GM23338 (cell line): Measurements from ENCODE around the gene CARD9. TPM values are rescaled to one million over a fixed set of nuclear protein-coding genes. Genes with fewer than 3 reads are reported as not detected.
A peak's percentile ranks its signal among the peaks of the same experiment; 100 is the strongest.

Experiments
- ATAC-seq: fragments of 200-7000 bp; cut with Tn5 transposase; 3 replicates; pipeline ENCODE4 v1.9.1; 2020
- DNase-seq: peaks from one replicate; pipeline ENCODE4 v3.0.0-alpha.2; 2015; ENCODE audit warnings: low spot score
- H2AFZ ChIP-seq: fragments of 200-600 bp; sonication (generic); 2 replicates; pipeline ENCODE4 v1.8.0; 2016; ENCODE audit warnings: antibody characterized with exemption, mild to moderate bottlenecking, moderate library complexity
- H3F3A ChIP-seq: fragments of 200-600 bp; sonication (generic); replicated peaks from 2 replicates; pipeline ENCODE4 v1.8.0; 2017; ENCODE audit warnings: antibody characterized with exemption, mixed run types, low read depth
- H3K27ac ChIP-seq: fragments of 200-600 bp; sonication (generic); 2 replicates; pipeline ENCODE4 v1.6.1; 2016; ENCODE audit warnings: low read depth
- H3K27me3 ChIP-seq: fragments of 200-600 bp; sonication (generic); 2 replicates; pipeline ENCODE4 v1.8.0; 2016; ENCODE audit warnings: mild to moderate bottlenecking, mixed run types, moderate library complexity; ENCODE audit not compliant: insufficient read depth
- H3K36me3 ChIP-seq: fragments of 200-600 bp; sonication (generic); 2 replicates; pipeline ENCODE4 v1.8.0; 2016; ENCODE audit warnings: mild to moderate bottlenecking; ENCODE audit not compliant: insufficient read depth
- H3K4me1 ChIP-seq: fragments of 200-600 bp; sonication (generic); 2 replicates; pipeline ENCODE4 v1.8.0; 2016; ENCODE audit warnings: mild to moderate bottlenecking, moderate library complexity; ENCODE audit not compliant: insufficient read depth
- H3K4me2 ChIP-seq: fragments of 200-600 bp; sonication (generic); 2 replicates; pipeline ENCODE4 v1.7.1; 2017; ENCODE audit warnings: mixed run types
- H3K4me3 ChIP-seq: fragments of 200-600 bp; sonication (generic); 2 replicates; pipeline ENCODE4 v1.6.1; 2016; ENCODE audit warnings: mixed run types
- H3K79me2 ChIP-seq: fragments of 200-600 bp; sonication (generic); replicated peaks from 2 replicates; pipeline ENCODE4 v1.8.0; 2017; ENCODE audit warnings: mild to moderate bottlenecking; ENCODE audit not compliant: insufficient read depth
- H3K9me2 ChIP-seq: fragments of 200-600 bp; sonication (generic); 2 replicates; pipeline ENCODE4 v1.8.0; 2017; ENCODE audit not compliant: insufficient read depth
- H4K20me1 ChIP-seq: fragments of 200-600 bp; sonication (generic); replicated peaks from 2 replicates; pipeline ENCODE4 v1.8.0; 2017; ENCODE audit warnings: mild to moderate bottlenecking; ENCODE audit not compliant: insufficient read depth
- H3K27ac Mint-ChIP-seq: 2 replicates; pipeline ENCODE4 v1.8.0; 2020; ENCODE audit warnings: inconsistent platforms, mild to moderate bottlenecking, moderate library complexity, mixed read lengths
- H3K27me3 Mint-ChIP-seq: 3 replicates; pipeline ENCODE4 v1.8.0; 2022; ENCODE audit warnings: low read depth, mild to moderate bottlenecking, moderate library complexity, mixed read lengths, inconsistent platforms; ENCODE audit not compliant: insufficient read depth, poor library complexity
- H3K36me3 Mint-ChIP-seq: 3 replicates; pipeline ENCODE4 v1.8.0; 2021; ENCODE audit warnings: low read depth, mild to moderate bottlenecking, inconsistent platforms, moderate library complexity, mixed read lengths
- H3K4me1 Mint-ChIP-seq: 3 replicates; pipeline ENCODE4 v1.8.0; 2020; ENCODE audit warnings: mild to moderate bottlenecking, inconsistent platforms, mixed read lengths
- H3K4me3 Mint-ChIP-seq: 3 replicates; pipeline ENCODE4 v1.8.0; 2021; ENCODE audit warnings: moderate library complexity, mild to moderate bottlenecking, inconsistent platforms, mixed read lengths
- H3K9me3 Mint-ChIP-seq: 3 replicates; pipeline ENCODE4 v1.8.0; 2020; ENCODE audit warnings: moderate library complexity, mild to moderate bottlenecking, inconsistent platforms, mixed read lengths
- CREB1 ChIP-seq: fragments of 250-450 bp; sonication (Bioruptor Pico); IDR thresholded peaks from 2 replicates; pipeline ENCODE4 v1.5.0; 2020; ENCODE audit warnings: low read depth, mild to moderate bottlenecking, moderate library complexity
- EZH2phosphoT487 ChIP-seq: fragments of 200-600 bp; sonication (generic); IDR thresholded peaks from one replicate; pipeline ENCODE4 v1.8.1; 2018; ENCODE audit warnings: antibody characterized with exemption; ENCODE audit not compliant: unreplicated experiment
- NANOG ChIP-seq: IDR thresholded peaks from 2 replicates; pipeline ENCODE4 v1.6.1; 2016; ENCODE audit warnings: antibody characterized with exemption, borderline replicate concordance
- POLR2AphosphoS5 ChIP-seq: IDR thresholded peaks from 2 replicates; pipeline ENCODE4 v1.6.1; 2016; ENCODE audit warnings: antibody characterized with exemption, low read depth
- STAT1 ChIP-seq: IDR thresholded peaks from one replicate; pipeline ENCODE4 v1.6.1; 2016; ENCODE audit warnings: antibody characterized with exemption; ENCODE audit not compliant: unreplicated experiment
- ZNF331 ChIP-seq: fragments of 250-450 bp; sonication (Bioruptor Pico); IDR thresholded peaks from 2 replicates; pipeline ENCODE4 v1.5.0; 2020; ENCODE audit warnings: low read depth, mild to moderate bottlenecking, moderate library complexity
- polyA plus RNA-seq: library from polyadenylated mRNA; unstranded; fragments of >200 nt; fragmentation: Nextera tagmentation; extraction: Ambion mirVana; gene quantifications from 2 replicates; pipeline ENCODE4 v1.2.1, GENCODE V29; 2016
- total RNA-seq: library from RNA; depleted of rRNA; stranded (reverse); fragments of >200 nt; shearing (Covaris generic); gene quantifications from 2 replicates; pipeline ENCODE4 v1.2.3, GENCODE V29; 2014
- TF ChIP-seq, protein P1 (sequence below): IDR thresholded peaks from 2 replicates; pipeline ENCODE4 v1.6.1; 2016; ENCODE audit warnings: antibody characterized with exemption
- TF ChIP-seq, protein P2 (sequence below): fragments of 250-450 bp; sonication (Bioruptor Pico); IDR thresholded peaks from 2 replicates; pipeline ENCODE4 v1.5.0; 2020; ENCODE audit warnings: mild to moderate bottlenecking, moderate library complexity

The CARD9 gene
- total and polyA plus RNA-seq, 2 experiments from 2014 or later = 0.49 to 0.63 TPM

- H2AFZ ChIP-seq = no peak overlapping the region
- no peak overlapping the region for H3K4me3 ChIP-seq
- no peak overlapping the region for H3K27ac Mint-ChIP-seq
- no peaks in the 10 kb centered on the region for H3K36me3 Mint-ChIP-seq
- no peak overlapping the region for H3K4me2 ChIP-seq
- no peaks in the 10 kb centered on the region for H3K9me2 ChIP-seq
- H3K4me1 Mint-ChIP-seq = peaks cover 4% of the 10 kb centered on the region; the same call in 1 of the 3 replicates
- H4K20me1 ChIP-seq = no peaks in the 10 kb centered on the region
- no peaks in the 10 kb centered on the region for H3K27me3 ChIP-seq
- no peaks in the 10 kb centered on the region for H3K9me3 Mint-ChIP-seq
- no peak overlapping the region for H3K27ac ChIP-seq
- DNase-seq (no peak), ATAC-seq (no peak)
- no peak overlapping the region for H3K4me3 Mint-ChIP-seq
- no peaks in the 10 kb centered on the region for H3K79me2 ChIP-seq
- H3F3A ChIP-seq = 0 out of 2 replicates have a peak, but pooled peaks cover 3% of the 10 kb centered on the region
- H3K27me3 Mint-ChIP-seq = peaks cover 7% of the 10 kb centered on the region
- no peak for TF ChIP-seq STAT1
- TF ChIP-seq, protein P1, sequence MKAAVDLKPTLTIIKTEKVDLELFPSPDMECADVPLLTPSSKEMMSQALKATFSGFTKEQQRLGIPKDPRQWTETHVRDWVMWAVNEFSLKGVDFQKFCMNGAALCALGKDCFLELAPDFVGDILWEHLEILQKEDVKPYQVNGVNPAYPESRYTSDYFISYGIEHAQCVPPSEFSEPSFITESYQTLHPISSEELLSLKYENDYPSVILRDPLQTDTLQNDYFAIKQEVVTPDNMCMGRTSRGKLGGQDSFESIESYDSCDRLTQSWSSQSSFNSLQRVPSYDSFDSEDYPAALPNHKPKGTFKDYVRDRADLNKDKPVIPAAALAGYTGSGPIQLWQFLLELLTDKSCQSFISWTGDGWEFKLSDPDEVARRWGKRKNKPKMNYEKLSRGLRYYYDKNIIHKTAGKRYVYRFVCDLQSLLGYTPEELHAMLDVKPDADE = no peak
- TF ChIP-seq EZH2phosphoT487 = no peak
- no peak for TF ChIP-seq POLR2AphosphoS5
- TF ChIP-seq CREB1 (CRISPR knock-in tag) = no peak
- no peak for TF ChIP-seq ZNF331 (CRISPR knock-in tag)
- H3K4me1 ChIP-seq = peaks cover 11% of the 10 kb centered on the region
- no peaks in the 10 kb centered on the region for H3K36me3 ChIP-seq
These were observed 50.6 kb downstream of the CARD9 start for GRCh38 chr9:136322756-136323330.

DNA sequence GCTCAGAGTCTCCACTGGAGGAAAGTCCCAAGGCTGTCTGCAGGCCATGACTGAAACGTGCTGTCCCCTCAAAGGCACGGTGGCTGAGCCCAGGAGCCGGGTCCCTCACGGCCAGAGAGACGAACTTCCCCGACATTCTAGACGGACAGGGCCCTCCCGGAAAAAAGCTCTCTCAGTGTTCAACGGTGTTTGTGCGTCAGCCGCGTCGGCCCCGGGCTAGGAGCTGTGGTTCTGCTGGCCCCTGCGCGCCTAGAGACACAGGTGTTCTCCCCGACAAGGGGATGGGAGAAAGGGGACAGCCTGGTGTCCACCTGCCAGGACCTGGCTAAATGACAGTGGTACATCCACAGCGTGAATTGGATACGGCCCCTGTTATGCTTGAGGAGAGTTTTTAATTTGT is 51.9 kb downstream of the CARD9 start:
- H3K4me3 ChIP-seq = no peak overlapping the region
- 0 out of 2 replicates have a peak, but pooled peaks cover 3% of the 10 kb centered on the region for H3F3A ChIP-seq
- ATAC-seq = no peak
- TF ChIP-seq NANOG (no peak), POLR2AphosphoS5 (no peak), ZNF331 (CRISPR knock-in tag) (no peak), EZH2phosphoT487 (no peak)
- TF ChIP-seq, protein P2, sequence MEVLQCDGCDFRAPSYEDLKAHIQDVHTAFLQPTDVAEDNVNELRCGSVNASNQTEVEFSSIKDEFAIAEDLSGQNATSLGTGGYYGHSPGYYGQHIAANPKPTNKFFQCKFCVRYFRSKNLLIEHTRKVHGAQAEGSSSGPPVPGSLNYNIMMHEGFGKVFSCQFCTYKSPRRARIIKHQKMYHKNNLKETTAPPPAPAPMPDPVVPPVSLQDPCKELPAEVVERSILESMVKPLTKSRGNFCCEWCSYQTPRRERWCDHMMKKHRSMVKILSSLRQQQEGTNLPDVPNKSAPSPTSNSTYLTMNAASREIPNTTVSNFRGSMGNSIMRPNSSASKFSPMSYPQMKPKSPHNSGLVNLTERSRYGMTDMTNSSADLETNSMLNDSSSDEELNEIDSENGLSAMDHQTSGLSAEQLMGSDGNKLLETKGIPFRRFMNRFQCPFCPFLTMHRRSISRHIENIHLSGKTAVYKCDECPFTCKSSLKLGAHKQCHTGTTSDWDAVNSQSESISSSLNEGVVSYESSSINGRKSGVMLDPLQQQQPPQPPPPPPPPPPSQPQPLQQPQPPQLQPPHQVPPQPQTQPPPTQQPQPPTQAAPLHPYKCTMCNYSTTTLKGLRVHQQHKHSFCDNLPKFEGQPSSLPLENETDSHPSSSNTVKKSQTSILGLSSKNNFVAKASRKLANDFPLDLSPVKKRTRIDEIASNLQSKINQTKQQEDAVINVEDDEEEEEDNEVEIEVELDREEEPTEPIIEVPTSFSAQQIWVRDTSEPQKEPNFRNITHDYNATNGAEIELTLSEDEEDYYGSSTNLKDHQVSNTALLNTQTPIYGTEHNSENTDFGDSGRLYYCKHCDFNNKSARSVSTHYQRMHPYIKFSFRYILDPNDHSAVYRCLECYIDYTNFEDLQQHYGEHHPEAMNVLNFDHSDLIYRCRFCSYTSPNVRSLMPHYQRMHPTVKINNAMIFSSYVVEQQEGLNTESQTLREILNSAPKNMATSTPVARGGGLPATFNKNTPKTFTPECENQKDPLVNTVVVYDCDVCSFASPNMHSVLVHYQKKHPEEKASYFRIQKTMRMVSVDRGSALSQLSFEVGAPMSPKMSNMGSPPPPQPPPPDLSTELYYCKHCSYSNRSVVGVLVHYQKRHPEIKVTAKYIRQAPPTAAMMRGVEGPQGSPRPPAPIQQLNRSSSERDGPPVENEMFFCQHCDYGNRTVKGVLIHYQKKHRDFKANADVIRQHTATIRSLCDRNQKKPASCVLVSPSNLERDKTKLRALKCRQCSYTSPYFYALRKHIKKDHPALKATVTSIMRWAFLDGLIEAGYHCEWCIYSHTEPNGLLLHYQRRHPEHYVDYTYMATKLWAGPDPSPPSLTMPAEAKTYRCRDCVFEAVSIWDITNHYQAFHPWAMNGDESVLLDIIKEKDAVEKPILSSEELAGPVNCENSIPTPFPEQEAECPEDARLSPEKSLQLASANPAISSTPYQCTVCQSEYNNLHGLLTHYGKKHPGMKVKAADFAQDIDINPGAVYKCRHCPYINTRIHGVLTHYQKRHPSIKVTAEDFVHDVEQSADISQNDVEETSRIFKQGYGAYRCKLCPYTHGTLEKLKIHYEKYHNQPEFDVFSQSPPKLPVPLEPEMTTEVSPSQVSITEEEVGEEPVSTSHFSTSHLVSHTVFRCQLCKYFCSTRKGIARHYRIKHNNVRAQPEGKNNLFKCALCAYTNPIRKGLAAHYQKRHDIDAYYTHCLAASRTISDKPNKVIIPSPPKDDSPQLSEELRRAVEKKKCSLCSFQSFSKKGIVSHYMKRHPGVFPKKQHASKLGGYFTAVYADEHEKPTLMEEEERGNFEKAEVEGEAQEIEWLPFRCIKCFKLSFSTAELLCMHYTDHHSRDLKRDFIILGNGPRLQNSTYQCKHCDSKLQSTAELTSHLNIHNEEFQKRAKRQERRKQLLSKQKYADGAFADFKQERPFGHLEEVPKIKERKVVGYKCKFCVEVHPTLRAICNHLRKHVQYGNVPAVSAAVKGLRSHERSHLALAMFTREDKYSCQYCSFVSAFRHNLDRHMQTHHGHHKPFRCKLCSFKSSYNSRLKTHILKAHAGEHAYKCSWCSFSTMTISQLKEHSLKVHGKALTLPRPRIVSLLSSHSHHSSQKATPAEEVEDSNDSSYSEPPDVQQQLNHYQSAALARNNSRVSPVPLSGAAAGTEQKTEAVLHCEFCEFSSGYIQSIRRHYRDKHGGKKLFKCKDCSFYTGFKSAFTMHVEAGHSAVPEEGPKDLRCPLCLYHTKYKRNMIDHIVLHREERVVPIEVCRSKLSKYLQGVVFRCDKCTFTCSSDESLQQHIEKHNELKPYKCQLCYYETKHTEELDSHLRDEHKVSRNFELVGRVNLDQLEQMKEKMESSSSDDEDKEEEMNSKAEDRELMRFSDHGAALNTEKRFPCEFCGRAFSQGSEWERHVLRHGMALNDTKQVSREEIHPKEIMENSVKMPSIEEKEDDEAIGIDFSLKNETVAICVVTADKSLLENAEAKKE = no peak
- TF ChIP-seq, protein P1 = no peak

More for the DNA sequence above, 51.9 kb downstream of the CARD9 start:
- Mint-ChIP-seq H3K9me3 (peaks cover 2% of the 10 kb centered on the region; the same call in 2 of the 3 replicates), H3K4me1 (peaks cover 4% of the 10 kb centered on the region; the same call in 1 of the 3 replicates), H3K27ac (no peak overlapping the region), H3K27me3 (peaks cover 5% of the 10 kb centered on the region), H3K4me3 (no peak overlapping the region), H3K36me3 (no peaks in the 10 kb centered on the region)
- Histone ChIP-seq H3K36me3 (no peaks in the 10 kb centered on the region), H3K4me2 (no peak overlapping the region), H3K27ac (0 out of 2 replicates have a peak overlapping the region, but pooled peaks have one; percentile 19), H3K9me2 (no peaks in the 10 kb centered on the region), H3K4me1 (peaks cover 7% of the 10 kb centered on the region), H3K27me3 (no peaks in the 10 kb centered on the region), H2AFZ (no peak overlapping the region), H4K20me1 (no peaks in the 10 kb centered on the region), H3K79me2 (no peaks in the 10 kb centered on the region)
- no peak for DNase-seq
